K562 (cell line): ENCODE data around the gene IDUA. TPM values are rescaled to one million over a fixed set of nuclear protein-coding genes. Genes with fewer than 3 reads are reported as not detected.

ENCODE experiments used
- ADNP ChIP-seq: fragments of 200-800 bp; sonication (Bioruptor generic); IDR thresholded peaks from 2 replicates; pipeline ENCODE4 v1.6.1; 2016; ENCODE audit warnings: missing genetic modification characterization, missing compliant biosample characterization
- ARID4B ChIP-seq: sonication (generic); formaldehyde crosslinking; IDR thresholded peaks from 2 replicates; pipeline ENCODE4 v1.8.0; 2022; ENCODE audit warnings: mild to moderate bottlenecking, missing genetic modification reagents
- ELF2 ChIP-seq: fragments of 250-450 bp; sonication (Bioruptor Pico); IDR thresholded peaks from 2 replicates; pipeline ENCODE4 v1.5.0; 2021; ENCODE audit warnings: mild to moderate bottlenecking
- EZH2 ChIP-seq: IDR thresholded peaks from 2 replicates; pipeline ENCODE4 v1.6.1; 2012; ENCODE audit warnings: low read depth, mild to moderate bottlenecking, inconsistent platforms, low read length, borderline replicate concordance
- FOXA1 ChIP-seq: fragments of 450-650 bp; IDR thresholded peaks from 2 replicates; pipeline ENCODE4 v1.6.1; 2016; ENCODE audit warnings: mild to moderate bottlenecking, borderline replicate concordance
- HNRNPH1 ChIP-seq: fragments of 200-400 bp; formaldehyde crosslinking; optimal IDR thresholded peaks from 2 replicates; pipeline ENCODE3; 2017; ENCODE audit warnings: low read depth, mild to moderate bottlenecking, low read length, moderate library complexity
- JUNB ChIP-seq: fragments of 450-650 bp; formaldehyde crosslinking; conservative IDR thresholded peaks from 2 replicates; pipeline ENCODE4 v1.4.0; 2020; ENCODE audit warnings: mild to moderate bottlenecking
- MEF2D ChIP-seq: conservative IDR thresholded peaks from 2 replicates; pipeline ENCODE4 v1.6.1; 2016; ENCODE audit warnings: low read depth, missing genetic modification characterization, missing compliant biosample characterization
- RBM39 ChIP-seq: fragments of 200-400 bp; formaldehyde crosslinking; optimal IDR thresholded peaks from 2 replicates; pipeline ENCODE3; 2018; ENCODE audit warnings: low read depth, low read length
- ZC3H11A ChIP-seq: IDR thresholded peaks from 2 replicates; pipeline ENCODE4 v1.6.1; 2012; ENCODE audit warnings: low read depth, low read length, improper control_type of control experiment
- ZNF133 ChIP-seq: fragments of 250-450 bp; sonication (Bioruptor Pico); IDR thresholded peaks from 2 replicates; pipeline ENCODE4 v1.4.0; 2020; ENCODE audit warnings: mild to moderate bottlenecking
- ZNF436 ChIP-seq: fragments of 250-450, 450-650 bp; sonication (Bioruptor Pico); formaldehyde crosslinking; IDR thresholded peaks from 2 replicates; pipeline ENCODE4 v1.7.0; 2020; ENCODE audit warnings: mild to moderate bottlenecking
- polyA plus RNA-seq, 8 experiments: library from polyadenylated mRNA; depleted of rRNA in 4 of 8; stranded (reverse) in 5 of 8; unstranded in 3 of 8; fragments of >200 nt; fragmentation: Nextera tagmentation in 2 of 8; fragmentation: Illumina TruSeq in 1 of 8; extraction: Ambion mirVana in 2 of 8; extraction: Trizol in 1 of 8; gene quantifications; 2 replicates each; pipeline versions ENCODE4 v1.2.1 to v1.2.3, GENCODE V29; 2011 to 2014; ENCODE audit warnings: inconsistent platforms in 1 of 8, missing spikeins in 1 of 8
- total RNA-seq, 7 experiments: library from RNA; depleted of rRNA in 6 of 7; stranded (reverse); fragments of >200 nt in 6 of 7; fragmentation: Illumina TruSeq in 2 of 7; extraction: Trizol in 2 of 7; gene quantifications; 2 replicates each; pipeline versions ENCODE4 v1.2.1 to v1.2.3, GENCODE V29; 2011 to 2021; ENCODE audit warnings: low replicate concordance in 1 of 7
- TF ChIP-seq, protein P1 (sequence below): sonication (generic); formaldehyde crosslinking; IDR thresholded peaks from 2 replicates; pipeline ENCODE4 v1.8.0; 2022; ENCODE audit warnings: missing genetic modification reagents, mild to moderate bottlenecking, borderline replicate concordance
- TF ChIP-seq, protein P2 (sequence below): sonication (generic); formaldehyde crosslinking; IDR thresholded peaks from 2 replicates; pipeline ENCODE4 v1.8.0; 2022; ENCODE audit warnings: missing genetic modification reagents, mild to moderate bottlenecking, moderate library complexity, borderline replicate concordance

Gene IDUA
- total and polyA plus RNA-seq, 9 of the 15 experiments (the other 6 are each of a cell fraction or from before 2014, with no cell fraction given): 0.04 to 16.1 (median 1.2) TPM

DNA sequence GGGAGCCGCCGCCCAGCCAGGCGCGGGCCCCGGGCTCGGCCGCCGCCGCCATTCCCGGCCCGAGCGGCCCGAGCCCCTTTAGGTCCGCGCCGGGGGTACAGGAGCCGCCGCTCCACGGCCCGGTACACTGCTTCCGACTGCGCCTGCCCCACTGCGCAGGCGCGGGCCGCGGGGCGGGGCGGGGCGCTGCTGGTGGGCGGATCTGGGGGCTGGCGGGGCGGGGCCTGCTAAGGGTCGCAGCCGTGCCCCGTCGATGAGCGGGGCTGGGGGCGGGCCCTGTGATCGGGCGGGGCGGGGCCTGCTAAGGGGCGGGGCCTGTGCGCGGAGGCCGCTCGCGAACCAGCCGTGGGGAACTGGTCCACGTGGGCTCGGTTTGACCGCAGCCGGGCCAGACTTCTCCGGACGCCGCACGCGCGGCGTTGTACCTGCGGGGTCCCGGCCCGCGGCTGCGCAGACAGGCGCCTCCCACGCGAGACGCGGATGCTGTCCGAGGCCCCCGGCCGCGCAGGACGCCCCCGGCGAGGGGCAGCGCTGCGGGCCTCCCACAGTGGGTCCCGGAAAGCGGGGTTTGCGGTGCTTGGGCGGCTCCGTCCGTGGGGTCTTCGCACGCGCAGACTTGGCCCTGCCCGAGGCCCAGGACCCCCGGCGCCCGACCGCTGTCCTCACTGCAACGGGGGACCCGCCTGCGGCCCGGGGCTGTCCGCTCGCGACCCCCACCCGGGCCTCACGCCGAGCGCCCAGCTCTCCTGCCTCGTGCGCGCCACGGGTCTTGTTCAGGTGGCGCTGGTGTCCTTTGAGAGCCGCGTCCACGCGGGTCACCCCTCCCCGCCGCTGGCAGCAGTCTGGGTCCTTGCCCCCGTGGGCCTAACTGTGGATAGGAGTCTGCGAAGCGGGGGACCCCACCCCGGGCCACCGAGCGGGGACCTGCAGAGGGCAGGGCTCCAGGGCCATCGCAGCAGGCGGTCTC is 13.1 kb upstream of the IDUA start, which contains the start of gene DGKQ (continued):
- TF ChIP-seq HNRNPH1: no peak
- no peak for TF ChIP-seq RBM39
- TF ChIP-seq ZNF133 (CRISPR knock-in tag): no peak
- peak; percentile 41; the same call in 1 of the 2 replicates for TF ChIP-seq ARID4B (CRISPR knock-in tag)
- no peak for TF ChIP-seq JUNB (CRISPR knock-in tag)
- TF ChIP-seq, protein P1, sequence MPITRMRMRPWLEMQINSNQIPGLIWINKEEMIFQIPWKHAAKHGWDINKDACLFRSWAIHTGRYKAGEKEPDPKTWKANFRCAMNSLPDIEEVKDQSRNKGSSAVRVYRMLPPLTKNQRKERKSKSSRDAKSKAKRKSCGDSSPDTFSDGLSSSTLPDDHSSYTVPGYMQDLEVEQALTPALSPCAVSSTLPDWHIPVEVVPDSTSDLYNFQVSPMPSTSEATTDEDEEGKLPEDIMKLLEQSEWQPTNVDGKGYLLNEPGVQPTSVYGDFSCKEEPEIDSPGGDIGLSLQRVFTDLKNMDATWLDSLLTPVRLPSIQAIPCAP: no peak
- no peak for TF ChIP-seq EZH2
- TF ChIP-seq ELF2: no peak
- no peak for TF ChIP-seq ZC3H11A
- TF ChIP-seq ZNF436 (CRISPR knock-in tag): no peak
- no peak for TF ChIP-seq FOXA1
- TF ChIP-seq MEF2D (tag): no peak
- TF ChIP-seq, protein P2, sequence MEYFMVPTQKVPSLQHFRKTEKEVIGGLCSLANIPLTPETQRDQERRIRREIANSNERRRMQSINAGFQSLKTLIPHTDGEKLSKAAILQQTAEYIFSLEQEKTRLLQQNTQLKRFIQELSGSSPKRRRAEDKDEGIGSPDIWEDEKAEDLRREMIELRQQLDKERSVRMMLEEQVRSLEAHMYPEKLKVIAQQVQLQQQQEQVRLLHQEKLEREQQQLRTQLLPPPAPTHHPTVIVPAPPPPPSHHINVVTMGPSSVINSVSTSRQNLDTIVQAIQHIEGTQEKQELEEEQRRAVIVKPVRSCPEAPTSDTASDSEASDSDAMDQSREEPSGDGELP (CRISPR knock-in tag): no peak
- TF ChIP-seq ADNP (tag): no peak
